PC-3 (cell line): ENCODE data around the gene CLSTN1. TPM values are rescaled to one million over a fixed set of nuclear protein-coding genes. Genes with fewer than 3 reads are reported as not detected.

Experiments used
- ATAC-seq: fragments of 200-7000 bp; cut with Tn5 transposase; 2 replicates; pipeline ENCODE4 v1.9.1; 2020; ENCODE audit warnings: mild to moderate bottlenecking, moderate library complexity
- BruUV-seq: library from RNA; stranded (reverse); fragments of 400-500 nt; replicated peaks from 2 replicates; lab custom pipeline; 2021; lab: Mats Ljungman, UMichigan
- CTCF ChIA-PET: fragments of 300-600 bp; sonication (Branson Sonifier 250); formaldehyde crosslinking; loops from one replicate; lab custom pipeline; 2022; ENCODE audit warnings: antibody characterized with exemption; lab: Charles Lee
- POLR2A ChIA-PET: fragments of 300-600 bp; sonication (Branson Sonifier 250); formaldehyde crosslinking; loops from one replicate; lab custom pipeline; 2022; ENCODE audit warnings: antibody characterized with exemption; ENCODE audit not compliant: unreplicated experiment; lab: Charles Lee
- DNase-seq: peaks from one replicate; pipeline ENCODE4 v3.0.0-alpha.2; 2015
- H2AFZ ChIP-seq: fragments of 300-600 bp; sonication (generic); 2 replicates; pipeline ENCODE4 v1.6.0; 2016; ENCODE audit warnings: antibody characterized with exemption, low read length
- H3F3A ChIP-seq: fragments of 300-600 bp; sonication (generic); one replicate; pipeline ENCODE4 v1.6.0; 2017; ENCODE audit warnings: antibody characterized with exemption, low read length, control low read depth, mild to moderate bottlenecking; ENCODE audit not compliant: unreplicated experiment
- H3K27ac ChIP-seq: fragments of 300-600 bp; sonication (generic); 2 replicates; pipeline ENCODE4 v1.5.1; 2016; ENCODE audit warnings: mild to moderate bottlenecking, low read length
- H3K27me3 ChIP-seq: fragments of 300-600 bp; sonication (generic); 2 replicates; pipeline ENCODE4 v1.6.1; 2016; ENCODE audit warnings: low read length, mixed read lengths
- H3K36me3 ChIP-seq: fragments of 300-600 bp; sonication (generic); 2 replicates; pipeline ENCODE4 v1.6.1; 2016; ENCODE audit warnings: low read depth, mixed run types, low read length, mixed read lengths
- H3K4me1 ChIP-seq: fragments of 300-600 bp; sonication (generic); 2 replicates; pipeline ENCODE4 v1.5.1; 2016; ENCODE audit warnings: low read length; ENCODE audit not compliant: insufficient read depth
- H3K4me2 ChIP-seq: fragments of 300-600 bp; sonication (generic); 2 replicates; pipeline ENCODE4 v1.6.0; 2016; ENCODE audit warnings: low read length
- H3K4me3 ChIP-seq: fragments of 300-600 bp; sonication (generic); 2 replicates; pipeline ENCODE4 v1.5.1; 2016; ENCODE audit warnings: mild to moderate bottlenecking, low read length, mixed read lengths
- H3K79me2 ChIP-seq: fragments of 300-600 bp; sonication (generic); 2 replicates; pipeline ENCODE4 v1.6.1; 2017; ENCODE audit warnings: low read length, mixed read lengths
- H3K9ac ChIP-seq: fragments of 300-600 bp; sonication (generic); 2 replicates; pipeline ENCODE4 v1.6.0; 2016; ENCODE audit warnings: mild to moderate bottlenecking, low read length
- H3K9me2 ChIP-seq: fragments of 300-600 bp; sonication (generic); replicated peaks from 2 replicates; pipeline ENCODE4 v1.6.1; 2016; ENCODE audit warnings: mixed run types, low read length, mixed read lengths
- H3K9me3 ChIP-seq: fragments of 300-600 bp; sonication (generic); 2 replicates; pipeline ENCODE4 v1.6.1; 2016; ENCODE audit warnings: low read length, mixed read lengths
- H4K20me1 ChIP-seq: fragments of 300-600 bp; sonication (generic); 2 replicates; pipeline ENCODE4 v1.6.1; 2016; ENCODE audit warnings: low read length, mixed read lengths
- EZH2 ChIP-seq: fragments of 300-600 bp; sonication (generic); IDR thresholded peaks from one replicate; pipeline ENCODE4 v1.6.1; 2017; ENCODE audit warnings: antibody characterized with exemption, mild to moderate bottlenecking, low read length; ENCODE audit not compliant: unreplicated experiment
- EZH2phosphoT487 ChIP-seq: fragments of 300-600 bp; sonication (generic); IDR thresholded peaks from 2 replicates; pipeline ENCODE4 v1.6.1; 2018; ENCODE audit warnings: mild to moderate bottlenecking, antibody characterized with exemption, low read length, borderline replicate concordance
- intact Hi-C: fragments of 100-400 bp; cut with micrococcal nuclease; formaldehyde crosslinking; loops from 2 replicates; pipeline ENCODE4 v1.9.0; 2023
- total RNA-seq: library from RNA; depleted of rRNA; stranded (reverse); fragments of >200 nt; gene quantifications from 2 replicates; pipeline ENCODE4 v1.2.3, GENCODE V29; 2014
- TF ChIP-seq, protein P1 (sequence below): fragments of 300-600 bp; sonication (generic); conservative IDR thresholded peaks from 2 replicates; pipeline ENCODE4 v1.5.1; 2017; ENCODE audit warnings: antibody characterized with exemption, low read depth, mild to moderate bottlenecking, low read length

The CLSTN1 gene
- total RNA-seq, 1 experiment from 2014 or later = 98.3 TPM

DNA sequence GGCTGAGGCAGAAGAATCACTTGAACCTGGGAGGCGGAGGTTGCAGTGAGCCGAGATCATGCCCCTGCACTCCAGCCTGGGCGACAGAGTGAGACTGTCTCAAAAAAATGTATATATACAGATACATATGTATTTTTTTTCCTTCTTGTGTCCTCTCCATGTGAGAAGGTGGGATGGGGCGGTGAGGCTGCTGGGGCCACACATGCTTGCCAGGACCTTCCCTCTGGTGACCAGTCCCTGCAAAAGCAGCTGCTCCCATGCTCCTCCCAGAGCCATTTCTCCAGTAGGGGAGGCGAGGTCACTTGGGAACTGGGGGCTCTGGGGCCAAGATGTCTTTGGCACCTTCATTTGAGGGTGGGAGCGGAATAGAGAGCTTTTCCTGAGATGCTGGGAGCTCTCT lies 97.4 kb downstream of the CLSTN1 start:
- ChIA-PET POLR2A (no interaction called here), CTCF (no interaction called here)
- intact Hi-C loops = no loop called here

DNA sequence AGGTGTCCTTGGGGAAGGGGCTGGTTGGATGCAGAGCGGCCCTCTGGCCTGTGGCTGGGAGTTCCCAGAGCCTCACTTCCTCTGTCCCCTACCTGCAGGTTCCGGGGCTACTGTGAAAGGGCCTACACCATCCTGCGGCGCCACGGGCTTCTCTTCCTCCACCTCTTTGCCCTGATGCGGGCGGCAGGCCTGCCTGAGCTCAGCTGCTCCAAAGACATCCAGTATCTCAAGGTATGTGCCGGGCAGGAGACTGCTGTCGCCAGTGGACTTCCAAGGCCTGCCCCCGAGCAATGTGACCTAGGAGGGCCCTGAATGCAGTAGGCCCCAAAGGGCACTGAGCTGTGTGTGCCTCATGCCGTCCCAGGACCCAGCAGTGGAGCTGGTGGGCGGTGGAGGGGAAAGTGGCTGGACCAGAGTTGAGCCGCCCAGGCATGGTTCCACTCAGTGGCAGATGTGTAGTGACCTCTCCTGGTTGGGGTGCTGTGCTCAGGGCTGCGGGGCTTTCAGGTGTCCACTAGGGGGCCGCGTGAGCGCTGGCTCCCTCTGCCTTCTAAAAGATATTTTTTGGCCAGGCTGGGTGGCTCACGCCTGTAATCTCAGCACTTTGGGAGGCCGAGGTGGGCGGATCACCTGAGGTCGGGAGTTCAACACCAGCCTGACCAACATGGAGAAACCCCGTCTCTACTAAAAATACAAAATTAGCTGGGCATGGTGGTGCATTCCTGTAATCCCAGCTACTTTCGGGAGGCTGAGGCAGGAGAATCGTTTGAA lies 98.9 kb downstream of the CLSTN1 start:
- CTCF ChIA-PET = no interaction called here
- DNase-seq (peak; percentile 74), ATAC-seq (peak; percentile 93)
- Histone ChIP-seq H3K9me3 (no peaks in the 10 kb centered on the region), H3K9ac (no peak overlapping the region), H3K9me2 (no peaks in the 10 kb centered on the region), H3K79me2 (no peaks in the 10 kb centered on the region), H3K27ac (no peak overlapping the region), H3K4me1 (no peaks in the 10 kb centered on the region), H2AFZ (no peak overlapping the region), H4K20me1 (no peaks in the 10 kb centered on the region), H3K27me3 (no peaks in the 10 kb centered on the region), H3K36me3 (peaks cover 14% of the 10 kb centered on the region; the same call in 1 of the 2 replicates), H3K4me2 (no peak overlapping the region), H3K4me3 (no peak overlapping the region), H3F3A (no peaks in the 10 kb centered on the region)
- POLR2A ChIA-PET = no interaction called here
- no TSS peak for BruUV-seq
- intact Hi-C loops = loop anchor here (2.0 kb wide), 1 partner anchor 142 kb away; no protein-coding TSS in a partner anchor
- no peak for TF ChIP-seq EZH2phosphoT487
- TF ChIP-seq, protein P1, sequence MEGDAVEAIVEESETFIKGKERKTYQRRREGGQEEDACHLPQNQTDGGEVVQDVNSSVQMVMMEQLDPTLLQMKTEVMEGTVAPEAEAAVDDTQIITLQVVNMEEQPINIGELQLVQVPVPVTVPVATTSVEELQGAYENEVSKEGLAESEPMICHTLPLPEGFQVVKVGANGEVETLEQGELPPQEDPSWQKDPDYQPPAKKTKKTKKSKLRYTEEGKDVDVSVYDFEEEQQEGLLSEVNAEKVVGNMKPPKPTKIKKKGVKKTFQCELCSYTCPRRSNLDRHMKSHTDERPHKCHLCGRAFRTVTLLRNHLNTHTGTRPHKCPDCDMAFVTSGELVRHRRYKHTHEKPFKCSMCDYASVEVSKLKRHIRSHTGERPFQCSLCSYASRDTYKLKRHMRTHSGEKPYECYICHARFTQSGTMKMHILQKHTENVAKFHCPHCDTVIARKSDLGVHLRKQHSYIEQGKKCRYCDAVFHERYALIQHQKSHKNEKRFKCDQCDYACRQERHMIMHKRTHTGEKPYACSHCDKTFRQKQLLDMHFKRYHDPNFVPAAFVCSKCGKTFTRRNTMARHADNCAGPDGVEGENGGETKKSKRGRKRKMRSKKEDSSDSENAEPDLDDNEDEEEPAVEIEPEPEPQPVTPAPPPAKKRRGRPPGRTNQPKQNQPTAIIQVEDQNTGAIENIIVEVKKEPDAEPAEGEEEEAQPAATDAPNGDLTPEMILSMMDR = peak; percentile 89

More for the DNA sequence above, 97.4 kb downstream of the CLSTN1 start:
- Histone ChIP-seq H3K27ac (no peak overlapping the region), H3K4me3 (no peak overlapping the region), H3K9me2 (no peaks in the 10 kb centered on the region), H3K79me2 (no peaks in the 10 kb centered on the region), H3K9me3 (no peaks in the 10 kb centered on the region), H3K4me1 (no peaks in the 10 kb centered on the region), H2AFZ (no peak overlapping the region), H3K27me3 (no peaks in the 10 kb centered on the region), H3K36me3 (peaks cover 21% of the 10 kb centered on the region), H3F3A (no peaks in the 10 kb centered on the region), H3K9ac (no peak overlapping the region), H3K4me2 (no peak overlapping the region), H4K20me1 (no peaks in the 10 kb centered on the region)
- TF ChIP-seq EZH2 = no peak
- no peak for TF ChIP-seq EZH2phosphoT487
- TF ChIP-seq, protein P1 = no peak
- DNase-seq (no peak), ATAC-seq (no peak)
- BruUV-seq = no TSS peak

DNA sequence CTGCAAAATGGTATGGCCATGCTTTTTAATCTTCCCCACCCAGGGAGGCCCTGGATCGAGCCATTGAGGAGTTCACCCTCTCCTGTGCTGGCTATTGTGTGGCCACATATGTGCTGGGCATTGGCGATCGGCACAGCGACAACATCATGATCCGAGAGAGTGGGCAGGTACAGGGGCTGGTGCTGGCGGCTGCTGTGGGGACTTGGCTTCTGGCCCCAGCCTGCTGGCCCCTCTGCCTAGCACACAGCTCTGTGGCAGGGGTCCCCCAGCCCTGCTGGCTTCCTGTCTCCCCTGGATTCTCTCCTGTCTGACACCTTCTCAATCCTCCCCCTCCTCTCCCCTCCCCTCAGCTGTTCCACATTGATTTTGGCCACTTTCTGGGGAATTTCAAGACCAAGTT lies 99.8 kb downstream of the CLSTN1 start:
- H3K4me1 ChIP-seq = peaks cover 9% of the 10 kb centered on the region
- intact Hi-C loops = loop anchor here (2.0 kb wide), 1 partner anchor 143 kb away; no protein-coding TSS in a partner anchor
- H3K4me3 ChIP-seq = no peak overlapping the region
- BruUV-seq = no TSS peak
- no peak for DNase-seq
- TF ChIP-seq EZH2phosphoT487 = no peak
- TF ChIP-seq, protein P1 = no peak
- H3K9me2 ChIP-seq = no peaks in the 10 kb centered on the region
- no peaks in the 10 kb centered on the region for H4K20me1 ChIP-seq
- no peaks in the 10 kb centered on the region for H3K27me3 ChIP-seq
- CTCF ChIA-PET = no interaction called here
- H3K9ac ChIP-seq = no peak overlapping the region
- H3K4me2 ChIP-seq = no peak overlapping the region
- H3K27ac ChIP-seq = no peak overlapping the region
- no peaks in the 10 kb centered on the region for H3K79me2 ChIP-seq
- POLR2A ChIA-PET = no interaction called here
- peaks cover 14% of the 10 kb centered on the region; the same call in 1 of the 2 replicates for H3K36me3 ChIP-seq
- no peaks in the 10 kb centered on the region for H3F3A ChIP-seq
- H2AFZ ChIP-seq = no peak overlapping the region
- ATAC-seq = no peak
- no peaks in the 10 kb centered on the region for H3K9me3 ChIP-seq
